C1 segment of cervical spinal cord (tissue), 14 donors: ENCODE measurements around the gene SLC28A1.
"Not testable (repeated sequence)": the region's sequence is repeated elsewhere in the genome, so short reads cannot be mapped to it uniquely, and the experiment has no call there.

Source experiments
- DNase-seq, 14 donors: peaks; one replicate each; lab custom pipeline; 2025; lab: John Stamatoyannopoulos, UW

Gene SLC28A1

GRCh38 chr15:84910928-84911623 lies 26.6 kb downstream of the SLC28A1 start:
- DNase-seq: no peak

DNA sequence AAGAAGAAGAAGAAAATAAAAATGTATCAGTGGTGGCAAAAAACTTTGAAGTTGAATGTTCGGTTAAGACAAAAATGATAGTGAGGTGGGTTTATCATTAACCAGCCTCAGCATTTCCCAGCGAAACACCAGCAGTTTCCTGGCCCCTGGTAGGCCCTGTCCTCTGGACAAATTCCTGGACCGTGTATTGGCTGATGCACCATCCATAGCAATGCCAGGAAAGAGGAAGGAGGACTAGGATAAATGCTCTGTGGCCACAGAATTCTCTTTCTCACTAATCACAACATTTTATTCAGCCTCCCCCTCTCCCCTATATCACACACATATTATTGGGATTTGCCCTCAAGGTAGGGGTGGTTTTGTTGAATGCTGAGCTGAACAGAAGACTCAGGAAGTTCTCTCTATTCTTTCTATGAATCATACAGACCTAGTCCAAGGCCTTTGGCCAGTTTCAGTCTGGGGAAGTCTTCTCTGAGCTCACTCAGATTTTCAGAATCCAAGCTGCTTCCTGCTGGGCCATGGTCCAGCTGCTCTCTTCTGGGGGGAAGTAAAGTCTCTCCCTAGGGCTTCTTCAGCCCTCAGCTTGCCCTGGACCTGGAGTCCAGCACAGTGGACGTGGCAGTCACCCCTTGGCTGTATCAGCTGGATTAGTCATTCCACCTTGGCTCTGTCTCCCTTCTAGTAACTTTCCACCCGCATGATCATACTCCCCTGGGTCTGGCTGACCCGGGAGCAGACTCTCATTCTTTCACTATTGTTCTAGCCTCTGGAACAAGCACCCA lies 27.6 kb downstream of the SLC28A1 start:
- peak in 10 of 14 donors; percentile 21 to 78 (median 40) for DNase-seq

DNA sequence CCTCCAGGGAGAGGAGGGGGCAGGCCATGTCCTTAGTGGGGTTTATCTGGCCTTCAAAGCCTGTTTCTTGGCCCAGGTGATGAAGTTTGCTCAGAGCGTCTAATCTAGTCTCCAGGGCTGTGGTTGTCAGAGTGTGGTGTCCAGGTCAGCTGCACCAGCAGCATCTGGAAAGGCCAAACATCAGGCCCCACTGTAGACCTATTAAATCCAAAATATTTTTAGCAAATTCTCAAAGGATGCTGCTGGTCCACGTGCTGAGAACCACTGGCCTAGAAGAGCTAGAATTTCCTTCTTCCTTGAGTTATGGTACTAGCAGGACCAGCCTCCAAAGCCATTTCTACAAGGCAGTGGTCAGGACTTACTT lies 28.9 kb downstream of the SLC28A1 start:
- DNase-seq: no peak

- no peak for DNase-seq
Observed at GRCh38 chr15:84914351-84914750, 29.9 kb downstream of the SLC28A1 start.

DNA sequence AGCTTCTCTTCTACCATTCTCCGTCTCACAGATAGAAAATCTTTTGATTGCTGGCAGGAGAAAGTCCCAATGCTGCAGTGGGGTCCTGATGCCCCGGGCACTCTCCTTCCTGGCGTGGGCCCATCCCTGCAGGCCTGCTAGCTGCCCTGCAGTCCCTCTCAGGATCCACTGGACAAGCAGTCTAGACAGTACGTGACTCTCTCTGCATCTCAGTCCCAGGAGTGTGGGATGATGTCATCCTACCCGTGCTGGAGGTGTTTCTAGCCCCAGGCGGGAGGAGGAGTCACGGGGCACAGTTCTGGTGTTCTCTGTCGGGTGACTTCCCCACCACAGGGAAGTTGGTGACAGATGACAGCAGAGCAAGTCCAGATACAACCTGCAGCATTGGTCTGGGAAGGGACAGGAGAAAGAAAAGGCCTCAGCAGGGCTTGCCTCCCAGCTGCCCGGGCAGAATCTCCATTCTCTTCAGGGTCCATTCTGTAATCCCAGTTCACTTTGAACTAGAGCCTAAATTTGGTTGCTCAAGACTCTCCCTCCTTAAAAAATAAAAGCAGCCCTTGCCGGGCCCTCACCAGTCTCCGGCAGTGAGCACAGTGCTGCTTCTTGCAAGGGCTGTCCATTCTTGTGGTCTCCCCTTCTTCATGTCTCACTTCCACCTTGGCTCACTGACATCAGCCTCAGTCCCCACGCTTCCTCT lies 30.6 kb downstream of the SLC28A1 start:
- DNase-seq: peak in 3 of 14 donors; percentile 11 to 33 (median 18)

GRCh38 chr15:84915606-84915958 lies 31.1 kb downstream of the SLC28A1 start:
- no peak for DNase-seq

DNA sequence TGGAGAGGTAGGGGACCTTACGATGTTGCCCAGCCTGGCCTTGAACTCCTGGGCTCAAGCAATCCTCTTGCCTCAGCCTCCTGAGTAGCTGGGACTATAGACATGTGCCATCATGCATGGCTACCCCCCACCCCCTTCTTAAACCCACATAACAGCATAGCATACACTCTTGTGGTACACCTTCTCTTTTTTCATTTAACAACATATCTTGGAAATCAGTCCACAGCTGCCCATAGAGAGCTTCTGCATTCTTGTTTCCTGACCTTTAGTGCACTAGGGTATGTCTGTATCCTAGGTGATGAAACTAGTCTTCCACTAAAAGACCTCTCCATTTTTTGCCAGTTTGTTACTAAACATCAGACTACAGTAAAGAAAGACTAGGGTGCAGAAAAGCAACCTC lies 33.0 kb downstream of the SLC28A1 start:
- DNase-seq: no peak

DNA sequence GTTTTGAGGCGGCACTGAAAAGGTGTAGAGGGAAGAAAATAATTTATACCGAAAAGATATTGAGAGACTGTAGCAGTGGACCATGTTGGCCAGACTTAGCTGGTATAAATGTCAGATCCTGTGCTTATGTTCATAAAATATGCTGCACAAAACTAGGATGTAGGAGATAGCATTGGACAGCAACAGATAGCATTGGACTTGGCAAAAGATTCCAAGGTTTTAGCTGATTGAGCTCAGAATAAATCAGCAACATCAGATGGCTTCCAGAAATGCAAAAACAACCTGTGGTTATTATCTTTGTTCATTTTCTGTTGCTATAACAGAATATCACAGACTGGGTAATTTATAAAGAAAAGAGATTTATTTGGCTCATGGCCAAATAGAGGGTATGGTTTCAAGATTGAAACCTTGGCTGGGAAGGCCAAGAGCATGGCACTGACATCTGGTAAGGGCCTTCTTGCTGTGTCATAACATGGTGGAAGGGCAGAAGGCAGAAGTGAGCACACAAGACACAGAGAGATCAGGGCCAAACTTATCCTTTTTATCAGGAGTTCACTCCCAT lies 34.7 kb downstream of the SLC28A1 start:
- DNase-seq: no peak

GRCh38 chr15:84921121-84921520 lies 36.7 kb downstream of the SLC28A1 start:
- DNase-seq: no peak

DNA sequence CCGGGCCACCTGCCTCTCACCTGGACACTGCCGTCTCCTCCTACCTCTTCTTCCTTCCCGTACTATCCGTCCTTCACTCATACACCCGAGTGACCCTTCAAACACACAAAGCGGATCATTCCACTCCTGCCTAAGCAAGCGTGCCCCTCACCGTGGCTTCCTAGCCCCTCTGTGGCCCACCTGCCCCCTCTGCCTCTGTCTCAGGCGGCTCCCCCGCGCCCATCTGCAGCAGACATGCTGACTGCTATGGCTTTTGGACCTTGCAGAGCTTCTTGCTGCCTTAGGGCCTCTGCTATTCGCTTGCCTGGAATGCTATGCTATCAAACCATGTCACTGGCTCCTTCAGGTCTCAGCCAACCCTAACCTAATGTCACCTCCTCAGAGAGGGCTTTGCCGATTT lies 38.1 kb downstream of the SLC28A1 start:
- no peak for DNase-seq

DNA sequence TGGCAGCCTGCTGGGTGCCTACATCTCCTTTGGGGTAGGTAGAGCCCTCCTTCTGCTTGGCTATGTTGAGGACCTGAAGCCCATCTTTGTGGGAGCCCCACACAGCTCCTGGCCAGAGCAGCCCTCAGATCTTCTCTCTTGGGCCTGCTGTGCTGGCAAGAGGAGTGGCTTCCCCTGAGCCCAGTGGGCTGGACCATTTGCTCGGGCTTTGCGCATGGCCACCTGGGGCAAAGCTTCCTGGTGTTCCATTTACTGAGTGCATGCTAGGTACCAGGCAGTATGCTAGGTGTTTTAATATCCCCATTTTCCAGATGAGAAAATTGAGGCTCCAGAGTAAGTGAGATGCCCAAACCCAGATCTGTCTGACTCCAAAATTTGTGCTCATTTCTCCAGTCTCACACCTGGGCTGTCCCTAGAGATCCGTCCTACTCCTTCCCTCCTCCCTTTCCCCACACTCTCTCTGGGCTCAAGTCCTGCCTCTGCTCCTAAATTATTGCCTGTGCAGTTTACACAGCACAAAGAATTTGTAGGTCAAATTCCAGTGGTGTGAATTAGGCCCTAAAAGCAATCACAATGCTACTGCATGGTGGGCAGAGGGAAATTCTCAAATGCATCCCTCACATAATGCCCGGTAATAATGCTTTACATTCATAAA lies 39.7 kb downstream of the SLC28A1 start:
- no peak for DNase-seq

- DNase-seq: not testable (repeated sequence)
Observed at GRCh38 chr15:84924821-84925569, 40.5 kb downstream of the SLC28A1 start.

DNA sequence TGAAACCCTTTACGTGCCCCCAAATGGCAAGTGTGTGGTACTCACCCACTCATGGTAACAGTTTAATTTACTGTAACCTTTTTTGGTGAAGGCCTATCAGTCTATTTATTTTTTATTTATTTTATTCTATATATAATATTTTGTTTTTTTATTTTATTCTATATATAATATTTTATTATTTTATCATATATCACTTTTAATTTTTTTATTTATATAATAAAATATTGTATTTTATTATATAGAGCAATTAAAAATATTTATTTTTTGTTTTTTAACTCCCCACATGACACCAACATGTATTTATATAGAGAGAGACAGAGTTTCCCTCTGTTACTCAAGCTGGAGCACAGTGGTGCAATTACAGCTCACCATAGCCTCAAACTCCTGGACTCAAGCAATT lies 41.4 kb downstream of the SLC28A1 start:
- DNase-seq: no peak

- DNase-seq: no peak
Observed at GRCh38 chr15:84926491-84927230, 42.2 kb downstream of the SLC28A1 start.

DNA sequence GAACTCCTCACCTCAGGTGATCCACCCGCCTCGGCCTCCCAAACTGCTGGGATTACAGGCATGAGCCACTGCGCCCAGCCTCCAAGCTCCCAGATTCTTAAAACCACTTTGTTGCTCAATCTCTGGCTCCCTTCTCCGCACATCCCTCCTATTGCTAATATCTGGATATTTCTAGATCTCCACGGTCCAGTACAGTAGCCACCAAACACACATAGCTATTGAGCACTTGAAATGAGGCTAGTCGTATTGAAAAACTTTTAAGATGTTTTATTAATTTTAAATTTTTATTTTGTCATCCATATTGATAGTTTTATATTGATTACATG lies 44.3 kb downstream of the SLC28A1 start:
- no peak for DNase-seq

DNA sequence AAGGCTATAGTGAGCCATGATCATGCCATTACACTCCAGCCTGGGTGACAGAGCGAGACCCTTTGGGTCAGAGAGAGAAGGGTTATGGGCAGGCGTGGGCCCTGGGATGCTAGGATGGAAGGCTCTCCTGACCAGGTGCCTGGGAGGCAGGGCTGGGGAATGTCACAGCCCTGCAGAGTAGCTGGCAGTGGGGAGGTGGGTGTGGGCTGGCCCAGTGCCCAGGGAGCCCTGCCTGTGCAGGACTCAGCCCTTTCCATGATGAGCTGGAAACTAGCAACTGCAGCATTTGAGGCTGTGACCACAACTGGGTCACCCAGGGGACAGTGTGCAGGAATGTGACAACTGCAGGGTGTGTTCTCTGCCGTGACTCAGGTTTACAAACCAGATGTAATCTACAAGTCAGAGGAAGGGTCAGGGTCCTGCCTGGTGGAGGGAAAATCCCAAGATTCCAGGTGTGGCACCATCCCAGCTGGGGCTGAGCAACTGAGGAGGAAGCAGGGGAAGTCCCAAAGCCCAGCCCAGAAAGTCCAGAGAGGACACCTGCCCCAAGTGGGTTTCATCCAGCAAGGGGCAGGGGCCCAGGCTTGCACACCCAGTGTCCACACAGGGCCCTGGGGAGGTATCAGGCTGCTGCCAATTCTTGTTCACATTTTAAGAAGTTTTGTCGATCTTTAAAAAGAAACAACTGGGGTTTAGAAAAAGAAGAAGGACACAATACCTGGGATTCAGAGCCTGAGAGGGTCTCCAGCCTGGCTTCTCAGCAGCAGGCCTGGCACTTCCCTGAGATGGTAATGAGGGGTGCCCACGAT lies 45.5 kb downstream of the SLC28A1 start:
- DNase-seq: no peak

DNA sequence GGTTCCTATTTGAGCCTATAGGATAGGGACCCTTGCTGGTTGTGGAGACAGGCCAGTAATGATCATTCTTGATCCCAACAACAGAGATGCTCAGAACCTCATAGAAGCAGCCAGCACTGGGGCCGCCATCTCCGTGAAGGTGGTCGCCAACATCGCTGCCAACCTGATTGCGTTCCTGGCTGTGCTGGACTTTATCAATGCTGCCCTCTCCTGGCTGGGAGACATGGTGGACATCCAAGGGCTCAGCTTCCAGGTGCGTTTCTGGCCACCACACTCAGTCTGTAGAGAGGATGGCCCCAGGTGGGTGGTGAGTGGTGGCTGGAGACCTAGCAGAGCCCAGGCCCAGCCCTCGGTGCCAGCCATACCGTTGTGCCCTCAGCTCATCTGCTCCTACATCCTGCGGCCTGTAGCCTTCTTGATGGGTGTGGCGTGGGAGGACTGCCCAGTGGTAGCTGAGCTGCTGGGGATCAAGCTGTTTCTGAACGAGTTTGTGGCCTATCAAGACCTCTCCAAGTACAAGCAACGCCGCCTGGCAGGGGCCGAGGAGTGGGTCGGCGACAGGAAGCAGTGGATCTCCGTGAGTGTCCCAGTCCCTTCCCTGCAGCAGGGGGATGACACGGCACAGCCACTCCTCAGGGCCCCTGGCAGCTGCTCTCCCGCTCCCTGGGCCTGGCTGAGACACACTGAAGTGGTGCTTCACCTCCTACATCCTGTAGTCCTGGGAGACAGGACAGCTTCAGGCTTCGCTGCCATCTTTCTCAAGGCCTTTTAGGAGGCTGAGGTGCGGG lies 50.7 kb downstream of the SLC28A1 start:
- no peak for DNase-seq

DNA sequence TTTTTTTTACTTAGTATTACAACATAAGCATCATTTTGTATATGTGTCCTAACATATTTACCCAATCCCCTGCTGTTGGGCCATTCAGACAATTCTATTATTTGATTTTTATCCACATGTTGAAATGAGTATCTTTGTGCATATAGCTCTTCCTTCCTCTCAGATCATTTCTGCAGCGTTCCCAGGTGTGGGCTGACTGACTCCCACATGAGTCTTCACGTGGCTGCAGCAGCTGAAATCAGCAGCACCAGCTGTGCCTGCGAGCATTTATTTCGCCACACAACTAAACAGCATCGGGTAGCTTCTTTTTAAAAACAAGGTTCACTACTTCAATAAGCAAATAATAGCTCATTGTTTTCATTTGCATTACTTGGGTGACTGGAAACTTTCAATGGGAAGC lies 52.7 kb downstream of the SLC28A1 start:
- DNase-seq: no peak

DNA sequence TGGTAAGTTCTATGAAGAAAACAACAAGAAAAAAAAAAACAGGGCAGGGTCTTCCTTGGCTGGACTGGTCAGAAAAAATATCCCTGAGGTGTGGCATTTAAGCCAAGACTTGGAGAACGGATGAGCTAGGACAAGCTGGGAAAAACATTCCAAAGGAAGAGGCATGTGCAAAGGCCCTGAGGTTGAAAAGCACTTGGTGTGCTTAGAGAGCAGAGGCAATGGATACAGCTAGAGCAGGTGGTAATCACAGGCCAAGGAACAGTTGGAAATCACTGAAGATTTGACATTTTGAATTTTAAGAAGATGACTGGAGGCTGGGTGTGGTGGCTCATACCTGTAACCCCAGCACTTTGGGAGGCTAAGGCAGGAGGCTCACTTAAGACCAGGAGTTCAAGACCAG lies 54.3 kb downstream of the SLC28A1 start:
- no peak for DNase-seq
